LoVo (cell line): ENCODE measurements around the gene RELN.
"Not testable (repeated sequence)": the region's sequence is repeated elsewhere in the genome, so short reads cannot be mapped to it uniquely, and the experiment has no call there.

Experiments
- DNase-seq: peaks from one replicate; pipeline ENCODE4 v3.0.0-alpha.2; 2016; ENCODE audit warnings: low spot score

The RELN gene

GRCh38 chr7:103833401-103833800 lies 156.1 kb downstream of the RELN start:
- DNase-seq = no peak

- DNase-seq = no peak
Measured at GRCh38 chr7:103832438-103832837, 157.0 kb downstream of the RELN start.

- DNase-seq = no peak
Measured at GRCh38 chr7:103824251-103824650, 165.2 kb downstream of the RELN start.

- DNase-seq = no peak
Measured at GRCh38 chr7:103823084-103823483, 166.4 kb downstream of the RELN start.

- DNase-seq = no peak
Measured at GRCh38 chr7:103821092-103821491, 168.4 kb downstream of the RELN start.

DNA sequence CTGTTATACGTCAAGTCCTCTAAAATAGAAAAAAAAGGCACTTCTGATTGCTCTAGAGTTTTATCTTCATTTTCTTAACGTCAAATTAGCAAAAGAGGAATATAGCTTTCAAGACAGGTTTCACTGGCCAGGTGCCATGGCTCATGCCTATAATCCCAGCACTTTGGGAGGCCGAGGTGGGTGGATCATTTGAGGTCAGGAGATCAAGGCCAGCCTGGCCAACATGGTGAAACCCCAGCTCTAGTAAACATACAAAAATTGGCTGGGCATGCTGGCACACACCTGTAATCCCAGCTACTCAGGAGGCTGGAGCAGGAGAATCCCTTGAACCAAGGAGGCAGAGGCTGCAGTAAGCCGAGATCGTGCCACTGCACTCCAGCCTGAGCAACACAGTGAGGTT lies 173.5 kb downstream of the RELN start:
- DNase-seq = not testable (repeated sequence)

DNA sequence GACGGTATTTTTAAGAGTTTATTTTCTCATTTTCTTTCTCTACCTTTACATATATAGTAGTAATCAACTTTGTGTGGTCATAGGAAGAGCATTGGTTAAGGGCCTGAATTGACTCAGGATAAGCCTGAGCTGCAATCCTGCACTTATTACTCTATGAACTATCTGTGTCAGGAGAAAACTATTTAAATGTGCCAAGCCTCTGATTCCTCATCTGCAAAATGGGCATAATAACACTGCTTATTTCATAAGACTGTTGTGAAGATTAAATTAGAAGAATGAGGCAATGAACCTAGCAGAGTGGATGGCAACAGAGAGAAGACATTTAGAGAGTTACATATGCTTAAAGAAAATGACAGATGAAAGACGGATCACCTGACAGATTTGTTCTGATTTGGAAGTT lies 175.5 kb downstream of the RELN start:
- no peak for DNase-seq

DNA sequence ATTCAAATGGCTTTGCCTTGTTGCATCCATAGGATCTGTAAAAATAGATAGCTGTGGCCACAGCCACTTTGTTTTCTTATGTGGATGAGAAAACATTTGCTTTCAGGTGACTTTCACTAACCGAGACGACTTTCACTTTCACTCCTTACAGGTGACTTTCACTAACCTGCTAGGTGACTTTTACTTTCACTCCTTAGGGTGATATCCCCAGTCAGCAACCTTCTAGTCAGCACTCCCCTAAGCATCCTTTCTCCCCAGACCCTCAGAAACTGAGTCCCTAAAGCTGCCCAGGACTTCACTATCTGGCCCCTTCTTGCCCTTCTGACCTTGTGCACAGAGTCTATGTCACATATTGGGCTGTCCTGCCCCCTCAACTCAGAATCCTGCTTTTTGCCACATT lies 177.5 kb downstream of the RELN start:
- peak; percentile 24 for DNase-seq

- no peak for DNase-seq
Measured at GRCh38 chr7:103811290-103811689, 178.2 kb downstream of the RELN start.

DNA sequence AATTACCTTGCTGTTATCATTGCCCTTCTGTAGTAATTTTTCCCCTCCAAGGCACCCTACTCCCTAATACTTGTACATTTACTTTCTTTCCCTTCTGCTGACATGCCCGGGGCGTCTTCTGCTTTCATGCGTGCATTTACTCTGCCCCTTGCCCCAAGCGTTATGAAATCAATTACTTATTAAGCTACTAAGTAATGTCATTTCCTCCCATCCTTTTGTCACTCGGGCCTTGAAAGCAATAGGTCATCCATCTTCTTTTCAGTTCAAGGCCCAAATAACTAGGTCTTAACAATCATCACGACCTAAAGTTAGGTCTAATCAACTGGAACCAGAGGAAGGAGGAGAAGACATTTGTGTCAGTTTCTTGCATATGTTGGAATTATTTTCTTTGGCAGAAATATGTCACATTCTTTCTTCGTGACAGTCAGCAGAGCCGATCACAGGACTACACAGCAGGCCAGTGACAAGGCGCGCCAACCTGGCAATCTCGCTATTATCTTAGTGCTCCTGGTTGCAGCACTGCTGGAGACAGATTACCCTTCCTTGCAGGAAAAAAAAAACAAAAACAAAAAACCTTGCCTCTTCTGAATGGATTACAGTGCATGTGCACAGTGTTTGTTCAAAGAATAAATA lies 179.2 kb downstream of the RELN start:
- no peak for DNase-seq

- no peak for DNase-seq
Measured at GRCh38 chr7:103809229-103809994, 180.0 kb downstream of the RELN start.

- DNase-seq = no peak
Measured at GRCh38 chr7:103805346-103805745, 184.1 kb downstream of the RELN start.

DNA sequence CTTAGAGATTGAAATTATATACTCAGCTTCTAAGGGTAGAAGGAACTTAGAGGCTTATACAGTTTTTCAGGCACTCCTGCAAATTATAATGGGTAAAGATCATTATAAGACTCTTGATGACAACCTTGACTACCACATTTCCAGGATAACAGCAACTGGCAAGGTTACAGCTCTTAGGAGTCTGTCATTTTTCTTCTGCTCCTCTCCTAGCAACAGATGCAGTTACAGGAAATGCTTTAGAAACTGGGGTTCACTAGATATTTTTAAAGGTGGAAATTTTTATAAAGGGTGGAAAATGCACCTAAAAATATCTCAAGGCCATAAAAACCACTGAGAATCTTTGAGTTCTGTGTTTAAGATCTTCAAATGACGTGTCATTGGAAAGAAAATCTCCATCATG lies 185.8 kb downstream of the RELN start:
- DNase-seq = no peak

DNA sequence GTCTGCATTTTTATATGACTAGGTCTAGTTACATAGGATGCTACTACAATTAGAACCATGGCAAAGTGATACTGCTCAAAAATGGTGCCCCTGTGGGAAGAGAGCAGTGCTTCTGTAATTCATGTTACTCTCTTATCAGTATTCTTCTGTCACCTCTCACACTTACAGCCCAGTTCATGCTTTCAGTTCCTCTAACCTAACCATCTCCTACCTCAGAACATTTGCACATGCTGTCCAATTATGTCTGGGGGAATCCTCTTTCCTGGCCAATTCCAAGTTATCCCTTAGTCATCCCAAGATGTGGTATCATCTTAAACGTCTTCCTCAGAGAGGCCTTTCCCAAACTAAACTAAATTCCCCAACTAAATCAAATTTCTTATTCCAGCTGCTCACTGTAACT lies 190.2 kb downstream of the RELN start:
- DNase-seq = no peak

DNA sequence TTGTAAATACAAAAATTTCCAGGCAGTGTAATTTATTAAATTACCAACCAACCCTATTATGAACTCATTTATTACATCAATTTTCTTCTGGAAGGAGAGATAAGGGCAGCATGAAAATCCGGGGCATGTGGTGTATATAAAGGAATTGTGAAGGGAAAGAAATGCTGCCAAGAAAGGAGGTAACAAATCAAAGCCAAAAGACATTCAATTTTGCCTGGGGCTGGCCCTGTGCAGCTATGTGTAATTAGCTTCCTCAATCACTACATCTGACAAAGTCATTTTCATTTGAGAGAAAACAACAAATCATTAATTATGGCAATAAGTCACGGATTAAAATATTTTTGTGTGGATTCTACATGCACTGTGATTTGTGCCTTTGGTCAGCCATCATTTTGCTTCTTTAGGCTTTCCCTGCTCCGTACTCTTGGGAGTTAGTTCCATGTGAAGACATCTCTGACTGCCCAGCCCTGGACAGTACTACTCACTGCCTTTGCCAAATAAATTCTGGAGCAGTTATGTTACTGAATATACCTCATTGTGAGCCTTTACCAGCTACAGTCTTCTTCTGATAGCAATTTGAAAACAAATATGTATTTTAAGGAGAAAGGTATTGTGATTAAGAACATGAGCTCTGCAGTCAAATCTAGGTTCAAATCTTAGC lies 191.7 kb downstream of the RELN start:
- no peak for DNase-seq

DNA sequence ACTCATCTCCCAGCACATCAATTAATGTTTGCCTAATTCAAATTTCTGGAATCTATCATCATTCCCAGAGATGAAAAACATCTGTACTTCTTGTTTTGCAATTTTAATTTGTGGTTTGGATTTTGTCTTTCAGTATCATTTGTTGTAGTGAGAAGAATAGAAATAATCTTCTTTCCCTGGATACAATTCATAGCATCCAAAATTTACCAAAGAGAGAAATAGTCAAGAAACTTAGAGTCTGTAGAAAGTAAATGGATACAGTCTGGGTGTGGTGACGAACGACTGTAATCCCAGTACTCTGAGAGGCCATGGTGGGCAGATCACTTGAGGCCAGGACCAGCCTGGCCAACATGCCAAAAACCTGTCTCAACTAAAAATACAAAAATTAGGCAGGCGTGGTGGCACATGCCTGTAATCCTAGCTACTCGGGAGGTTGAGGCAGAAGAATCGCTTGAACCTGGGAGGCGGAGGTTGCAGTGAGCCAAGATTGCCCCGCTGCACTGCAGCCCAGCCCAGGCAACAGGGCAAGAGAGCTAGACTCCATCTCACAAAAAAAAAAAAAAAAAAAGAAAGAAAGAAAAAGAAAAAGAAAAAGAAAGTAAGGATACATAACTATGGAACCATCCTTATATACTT lies 193.0 kb downstream of the RELN start:
- no peak for DNase-seq

GRCh38 chr7:103795787-103796186 lies 193.7 kb downstream of the RELN start:
- no peak for DNase-seq

DNA sequence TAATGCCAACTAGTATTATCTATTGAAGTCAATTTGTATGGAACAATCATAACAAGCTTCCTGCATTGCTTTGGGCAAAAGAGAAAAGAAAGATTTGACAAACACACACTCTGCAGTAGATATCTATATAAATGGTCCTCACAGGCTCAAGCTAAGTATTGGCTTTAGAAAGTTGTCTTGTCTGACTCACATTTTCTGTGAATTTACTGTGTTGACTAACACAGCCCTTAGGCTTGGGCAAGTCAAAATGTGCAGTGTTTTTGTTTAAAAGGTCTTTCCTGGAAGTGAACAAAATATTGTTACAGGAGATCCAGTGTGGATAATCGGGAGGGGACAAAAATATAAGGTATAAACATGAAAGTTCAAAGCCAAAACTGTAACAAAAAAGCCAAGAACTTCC lies 194.4 kb downstream of the RELN start:
- no peak for DNase-seq

DNA sequence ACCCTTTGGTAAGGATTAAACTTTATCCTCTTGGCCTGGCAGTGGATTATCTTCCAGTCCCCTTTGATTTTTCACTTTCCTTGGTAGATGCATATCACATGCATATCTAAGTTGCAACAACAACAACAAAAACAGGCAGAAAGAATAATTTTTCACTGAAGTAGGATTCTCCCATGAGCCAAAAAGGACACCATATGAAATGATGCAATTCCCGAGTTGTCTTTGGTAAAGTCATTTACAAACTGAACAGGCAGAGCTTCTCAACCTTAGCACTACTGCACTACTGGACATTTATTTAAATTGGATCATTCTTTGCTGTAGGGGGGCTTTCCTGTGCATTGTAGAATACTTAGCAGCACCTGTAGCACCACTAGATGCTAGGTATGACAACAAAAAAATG lies 195.0 kb downstream of the RELN start:
- no peak for DNase-seq

GRCh38 chr7:103793614-103794013 lies 195.8 kb downstream of the RELN start:
- no peak for DNase-seq

GRCh38 chr7:103791894-103792293 lies 197.6 kb downstream of the RELN start:
- no peak for DNase-seq

DNA sequence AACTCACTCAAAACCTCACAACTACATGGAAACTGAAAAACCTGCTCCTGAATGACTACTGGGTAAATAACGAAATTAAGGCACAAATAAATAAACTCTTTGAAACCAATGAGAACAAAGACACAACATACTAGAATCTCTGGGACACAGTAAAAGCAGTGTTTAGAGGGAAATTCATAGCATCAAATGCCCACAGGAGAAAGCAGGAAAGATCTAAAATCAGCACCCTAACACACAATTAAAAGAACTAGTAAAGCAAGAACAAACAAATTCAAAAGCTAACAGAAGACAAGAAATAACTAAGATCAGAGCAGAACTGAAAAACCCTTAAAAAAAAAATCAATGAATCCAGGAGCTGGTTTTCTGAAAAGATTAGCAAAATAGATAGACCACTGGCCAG lies 202.4 kb downstream of the RELN start:
- DNase-seq = not testable (repeated sequence)
